HEK293 (cell line): ENCODE results near the gene RNF149.
"Not testable (repeated sequence)": the region's sequence is repeated elsewhere in the genome, so short reads cannot be mapped to it uniquely, and the experiment has no call there.

Experiments used
- CTCF ChIA-PET: fragments of 350-600 bp; formaldehyde crosslinking; extraction: SDS; loops from one replicate; lab custom pipeline; 2021; ENCODE audit warnings: antibody characterized with exemption; lab: Yijun Ruan, JAX
- POLR2A ChIA-PET: fragments of 300-600 bp; formaldehyde crosslinking; extraction: SDS; loops from one replicate; lab custom pipeline; 2020; ENCODE audit warnings: antibody characterized with exemption, inconsistent platforms; lab: Yijun Ruan, JAX
- H3K27ac ChIP-seq: fragments of 200-500 bp; sonication (Bioruptor generic); 2 replicates; pipeline ENCODE4 v1.5.1; 2014; ENCODE audit warnings: low read depth, low read length, control low read depth, inconsistent platforms; ENCODE audit errors: extremely low read depth
- H3K36me3 ChIP-seq, 2 experiments: fragments of 200-500 bp in 1 of 2; sonication (Bioruptor generic) in 1 of 2; 1 replicate in 1 of 2; 2 replicates in 1 of 2; pipeline ENCODE4 v1.5.1; 2014 to 2017; ENCODE audit warnings: inconsistent platforms in 2 of 2, low read length in 2 of 2; ENCODE audit not compliant: control insufficient read depth in 2 of 2, insufficient read depth in 1 of 2
- H3K4me1 ChIP-seq: fragments of 200-500 bp; sonication (Bioruptor generic); 2 replicates; pipeline ENCODE4 v1.5.1; 2014; ENCODE audit warnings: mild to moderate bottlenecking, low read length, inconsistent platforms; ENCODE audit not compliant: control insufficient read depth, insufficient read depth
- H3K4me3 ChIP-seq: 2 replicates; pipeline ENCODE4 v1.5.1; 2011; ENCODE audit warnings: low read depth, mild to moderate bottlenecking, control low read depth, low read length, moderate library complexity
- H3K9me3 ChIP-seq: fragments of 200-500 bp; sonication (Bioruptor generic); 2 replicates; pipeline ENCODE4 v1.5.1; 2014; ENCODE audit warnings: low read depth, low read length, inconsistent platforms; ENCODE audit not compliant: control insufficient read depth, insufficient read depth
- FEZF1 ChIP-seq: fragments of 450-650 bp; formaldehyde crosslinking; IDR thresholded peaks from 2 replicates; pipeline ENCODE4 v1.5.1; 2016; ENCODE audit warnings: missing biosample characterization, missing genetic modification characterization
- GLI2 ChIP-seq: fragments of 450-650 bp; formaldehyde crosslinking; IDR thresholded peaks from 2 replicates; pipeline ENCODE4; 2017; ENCODE audit warnings: missing biosample characterization, missing genetic modification characterization, low read depth, borderline replicate concordance
- HOXD13 ChIP-seq: sonication (generic); formaldehyde crosslinking; IDR thresholded peaks from 2 replicates; pipeline ENCODE4 v1.8.0; 2022; ENCODE audit warnings: missing genetic modification reagents, borderline replicate concordance
- OSR2 ChIP-seq: fragments of 450-650 bp; formaldehyde crosslinking; IDR thresholded peaks from 2 replicates; pipeline ENCODE4 v1.5.1; 2016; ENCODE audit warnings: missing biosample characterization, missing genetic modification characterization
- ZBTB8A ChIP-seq: fragments of 450-650 bp; formaldehyde crosslinking; IDR thresholded peaks from 2 replicates; pipeline ENCODE4 v1.5.1; 2016; ENCODE audit warnings: missing biosample characterization, missing genetic modification characterization
- ZNF133 ChIP-seq: fragments of 450-650 bp; formaldehyde crosslinking; IDR thresholded peaks from 2 replicates; pipeline ENCODE4 v1.5.1; 2016; ENCODE audit warnings: missing biosample characterization, missing genetic modification characterization
- ZNF248 ChIP-seq: fragments of 450-650 bp; formaldehyde crosslinking; IDR thresholded peaks from 2 replicates; pipeline ENCODE4 v1.5.1; 2017; ENCODE audit warnings: missing biosample characterization, missing genetic modification characterization
- ZNF292 ChIP-seq: fragments of 450-650 bp; formaldehyde crosslinking; IDR thresholded peaks from 2 replicates; pipeline ENCODE4 v1.5.1; 2016; ENCODE audit warnings: low read depth, missing biosample characterization, missing genetic modification characterization, borderline replicate concordance
- ZNF473 ChIP-seq: fragments of 450-650 bp; formaldehyde crosslinking; IDR thresholded peaks from 2 replicates; pipeline ENCODE4 v1.5.1; 2017; ENCODE audit warnings: missing biosample characterization, missing genetic modification characterization
- ZNF548 ChIP-seq: fragments of 450-650 bp; formaldehyde crosslinking; IDR thresholded peaks from 2 replicates; pipeline ENCODE4 v1.5.1; 2016; ENCODE audit warnings: missing biosample characterization, missing genetic modification characterization
- ZNF549 ChIP-seq: fragments of 450-650 bp; IDR thresholded peaks from 2 replicates; pipeline ENCODE4 v1.5.1; 2018; ENCODE audit warnings: missing biosample characterization, missing genetic modification characterization, mild to moderate bottlenecking, inconsistent platforms, moderate library complexity
- ZNF610 ChIP-seq: fragments of 450-650 bp; formaldehyde crosslinking; IDR thresholded peaks from 2 replicates; pipeline ENCODE4 v1.5.1; 2016; ENCODE audit warnings: missing biosample characterization, missing genetic modification characterization, borderline replicate concordance
- ZNF624 ChIP-seq: fragments of 450-650 bp; formaldehyde crosslinking; IDR thresholded peaks from 2 replicates; pipeline ENCODE4 v1.5.1; 2017; ENCODE audit warnings: missing biosample characterization, missing genetic modification characterization
- ZNF654 ChIP-seq: fragments of 450-650 bp; formaldehyde crosslinking; IDR thresholded peaks from 2 replicates; pipeline ENCODE4 v1.5.1; 2016; ENCODE audit warnings: low read depth, missing biosample characterization, missing genetic modification characterization
- ZNF792 ChIP-seq: fragments of 450-650 bp; formaldehyde crosslinking; IDR thresholded peaks from 2 replicates; pipeline ENCODE4 v1.5.1; 2016; ENCODE audit warnings: missing biosample characterization, missing genetic modification characterization
- ZNF837 ChIP-seq: fragments of 450-650 bp; formaldehyde crosslinking; IDR thresholded peaks from 2 replicates; pipeline ENCODE4 v1.5.1; 2016; ENCODE audit warnings: missing biosample characterization, missing genetic modification characterization
- TF ChIP-seq, protein P1 (sequence below): fragments of 450-650 bp; formaldehyde crosslinking; IDR thresholded peaks from 2 replicates; pipeline ENCODE4 v1.5.1; 2017; ENCODE audit warnings: missing biosample characterization, missing genetic modification characterization
- TF ChIP-seq, protein P2 (sequence below): fragments of 450-650 bp; formaldehyde crosslinking; IDR thresholded peaks from 2 replicates; pipeline ENCODE4 v1.5.1; 2016; ENCODE audit warnings: missing biosample characterization, missing genetic modification characterization
- TF ChIP-seq, protein P3 (sequence below): fragments of 450-650 bp; formaldehyde crosslinking; IDR thresholded peaks from 2 replicates; pipeline ENCODE4 v1.5.1; 2016; ENCODE audit warnings: missing biosample characterization, missing genetic modification characterization
- TF ChIP-seq, protein P4 (sequence below): fragments of 450-650 bp; formaldehyde crosslinking; IDR thresholded peaks from 2 replicates; pipeline ENCODE4 v1.5.1; 2016; ENCODE audit warnings: missing biosample characterization, missing genetic modification characterization, borderline replicate concordance

RNF149 gene

DNA sequence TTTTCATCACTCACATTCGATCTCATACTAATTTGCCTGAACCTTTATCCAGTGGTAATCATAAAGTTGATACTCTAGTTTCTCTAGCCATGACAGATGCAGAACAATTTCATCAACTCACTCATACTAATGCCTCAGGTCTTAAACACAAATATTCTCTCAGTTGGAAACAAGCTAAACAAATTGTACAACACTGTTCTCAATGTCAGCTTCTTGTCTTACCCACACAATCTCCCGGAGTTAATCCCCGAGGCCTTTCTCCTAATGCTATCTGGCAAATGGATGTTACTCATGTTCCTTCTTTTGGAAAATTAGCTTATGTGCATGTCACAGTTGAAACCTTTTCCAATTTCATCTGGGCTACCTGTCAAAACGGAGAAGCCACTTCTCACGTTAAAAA is 67.3 kb downstream of the RNF149 start (continued):
- TF ChIP-seq, protein P1, sequence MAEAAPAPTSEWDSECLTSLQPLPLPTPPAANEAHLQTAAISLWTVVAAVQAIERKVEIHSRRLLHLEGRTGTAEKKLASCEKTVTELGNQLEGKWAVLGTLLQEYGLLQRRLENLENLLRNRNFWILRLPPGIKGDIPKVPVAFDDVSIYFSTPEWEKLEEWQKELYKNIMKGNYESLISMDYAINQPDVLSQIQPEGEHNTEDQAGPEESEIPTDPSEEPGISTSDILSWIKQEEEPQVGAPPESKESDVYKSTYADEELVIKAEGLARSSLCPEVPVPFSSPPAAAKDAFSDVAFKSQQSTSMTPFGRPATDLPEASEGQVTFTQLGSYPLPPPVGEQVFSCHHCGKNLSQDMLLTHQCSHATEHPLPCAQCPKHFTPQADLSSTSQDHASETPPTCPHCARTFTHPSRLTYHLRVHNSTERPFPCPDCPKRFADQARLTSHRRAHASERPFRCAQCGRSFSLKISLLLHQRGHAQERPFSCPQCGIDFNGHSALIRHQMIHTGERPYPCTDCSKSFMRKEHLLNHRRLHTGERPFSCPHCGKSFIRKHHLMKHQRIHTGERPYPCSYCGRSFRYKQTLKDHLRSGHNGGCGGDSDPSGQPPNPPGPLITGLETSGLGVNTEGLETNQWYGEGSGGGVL: no peak
- TF ChIP-seq HOXD13 (no peak), ZNF549 (tag by site-specific recombination) (no peak), ZNF837 (tag by site-specific recombination) (no peak), ZNF473 (no peak), ZNF624 (no peak), ZNF792 (tag by site-specific recombination) (no peak), ZNF133 (no peak), ZNF292 (no peak)
- TF ChIP-seq, protein P2, sequence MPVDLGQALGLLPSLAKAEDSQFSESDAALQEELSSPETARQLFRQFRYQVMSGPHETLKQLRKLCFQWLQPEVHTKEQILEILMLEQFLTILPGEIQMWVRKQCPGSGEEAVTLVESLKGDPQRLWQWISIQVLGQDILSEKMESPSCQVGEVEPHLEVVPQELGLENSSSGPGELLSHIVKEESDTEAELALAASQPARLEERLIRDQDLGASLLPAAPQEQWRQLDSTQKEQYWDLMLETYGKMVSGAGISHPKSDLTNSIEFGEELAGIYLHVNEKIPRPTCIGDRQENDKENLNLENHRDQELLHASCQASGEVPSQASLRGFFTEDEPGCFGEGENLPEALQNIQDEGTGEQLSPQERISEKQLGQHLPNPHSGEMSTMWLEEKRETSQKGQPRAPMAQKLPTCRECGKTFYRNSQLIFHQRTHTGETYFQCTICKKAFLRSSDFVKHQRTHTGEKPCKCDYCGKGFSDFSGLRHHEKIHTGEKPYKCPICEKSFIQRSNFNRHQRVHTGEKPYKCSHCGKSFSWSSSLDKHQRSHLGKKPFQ (tag by site-specific recombination): no peak
- TF ChIP-seq, all 188 proteins: peak for 0

DNA sequence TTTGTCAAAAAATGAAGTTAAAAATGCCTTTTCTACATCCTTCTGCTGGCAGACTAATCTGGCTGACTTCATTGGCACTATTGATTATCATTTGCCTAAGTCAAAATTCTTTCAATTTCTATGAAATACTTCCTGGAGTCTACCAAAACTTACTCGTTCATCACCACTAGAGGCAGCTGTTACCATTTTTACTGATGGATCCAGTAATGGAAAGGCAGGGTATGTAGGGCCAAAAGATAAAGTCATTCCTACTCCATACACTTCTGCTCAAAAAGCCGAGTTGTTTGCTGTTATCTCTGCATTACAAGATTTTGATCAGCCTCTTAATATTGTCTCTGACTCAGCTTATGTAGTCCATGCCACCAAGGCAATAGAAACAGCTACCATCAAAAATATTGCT is 67.8 kb downstream of the RNF149 start:
- not testable (repeated sequence) for H3K4me3 ChIP-seq, H3K36me3 ChIP-seq, H3K27ac ChIP-seq, H3K9me3 ChIP-seq, H3K4me1 ChIP-seq
- TF ChIP-seq ZNF654 (tag by site-specific recombination): peak; percentile 20; the same call in 1 of the 2 replicates
- CTCF ChIA-PET: interaction anchor here (0.6 to 2.2 kb wide), 7 partner anchors 10 to 111 kb away, joined by 3 to 24 read pairs (median 4); partner anchors contain the start of gene CNOT11
- POLR2A ChIA-PET: interaction anchor here (1.7 kb wide), 1 partner anchor 12 kb away, joined by 4 read pairs; the partner anchor contains the start of gene CNOT11

DNA sequence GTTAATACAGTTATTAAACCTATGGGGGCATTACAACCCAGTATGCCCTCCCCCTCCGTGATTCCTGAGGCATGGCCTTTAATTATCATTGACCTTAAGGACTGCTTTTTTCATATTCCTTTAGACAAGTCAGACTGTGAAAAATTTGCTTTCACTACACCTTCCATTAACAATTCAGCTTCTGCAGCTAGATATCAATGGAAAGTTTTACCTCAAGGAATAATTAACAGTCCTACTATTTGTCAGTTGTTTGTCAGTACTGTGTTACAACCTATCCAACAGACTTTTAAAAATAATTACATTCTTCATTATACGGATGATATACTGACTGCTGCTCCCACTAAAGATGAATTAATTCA is 68.8 kb downstream of the RNF149 start:
- POLR2A ChIA-PET, H3K36me3 ChIP-seq, H3K9me3 ChIP-seq, H3K27ac ChIP-seq, H3K4me3 ChIP-seq, H3K4me1 ChIP-seq: not testable (repeated sequence)
- CTCF ChIA-PET: interaction anchor here (0.6 to 2.2 kb wide), 4 partner anchors 11 to 1000 kb away, joined by 3 to 24 read pairs (median 3); partner anchors contain the start of gene CNOT11

DNA sequence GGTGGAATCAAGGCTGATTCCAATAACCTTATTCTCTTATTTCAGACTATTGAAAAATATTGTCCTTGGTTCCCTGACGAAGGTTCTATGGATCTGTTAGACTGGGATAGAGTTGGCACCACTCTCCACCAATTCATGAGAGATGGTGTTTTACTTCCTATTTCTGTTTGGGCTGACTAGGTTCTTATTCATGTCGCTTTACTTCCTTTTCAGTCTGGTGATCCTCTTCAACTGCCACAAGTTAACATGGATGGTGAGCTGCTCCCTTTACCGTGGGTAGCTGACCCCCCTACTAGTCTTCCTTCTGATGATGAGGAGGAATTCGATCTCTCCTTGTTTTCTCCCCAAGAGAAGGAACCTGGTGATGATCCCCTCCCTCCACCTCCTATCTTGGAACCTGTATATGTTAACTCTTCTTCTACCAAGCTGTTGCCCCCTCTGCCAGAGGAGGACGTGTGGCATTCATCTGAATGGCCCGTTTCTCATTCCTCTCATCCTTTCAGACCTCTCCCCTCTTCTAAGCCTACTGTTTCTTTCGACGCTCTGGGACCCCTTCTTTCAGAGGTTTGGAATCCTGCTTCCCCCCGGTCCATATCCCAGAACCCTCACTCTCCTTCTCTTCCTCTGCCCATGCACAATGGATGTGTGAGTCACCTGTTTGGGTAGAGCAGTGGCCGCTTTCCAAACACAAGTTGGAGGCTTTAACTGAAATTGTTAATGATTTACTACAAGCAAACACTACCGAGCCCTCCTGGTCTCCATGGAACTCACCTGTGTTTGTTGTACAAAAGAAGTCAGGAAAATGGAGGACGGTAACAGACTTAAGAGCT is 69.4 kb downstream of the RNF149 start:
- ChIA-PET POLR2A (no interaction called here), CTCF (interaction anchor here (0.6 to 2.2 kb wide), 2 partner anchors 12 to 63 kb away, joined by 3 to 24 read pairs; partner anchors contain the start of gene CNOT11)
- no peaks in the 10 kb centered on the region for H3K9me3 ChIP-seq
- H3K4me3 ChIP-seq: no peak overlapping the region
- H3K4me1 ChIP-seq: no peaks in the 10 kb centered on the region
- H3K27ac ChIP-seq: no peak overlapping the region
- no peaks in the 10 kb centered on the region for H3K36me3 ChIP-seq
- TF ChIP-seq ZNF548 (tag by site-specific recombination) (no peak), OSR2 (tag by site-specific recombination) (no peak), ZNF248 (tag by site-specific recombination) (no peak), GLI2 (tag by site-specific recombination) (no peak), ZBTB8A (tag by site-specific recombination) (no peak), FEZF1 (tag by site-specific recombination) (no peak), ZNF610 (tag by site-specific recombination) (no peak)
- TF ChIP-seq, protein P3, sequence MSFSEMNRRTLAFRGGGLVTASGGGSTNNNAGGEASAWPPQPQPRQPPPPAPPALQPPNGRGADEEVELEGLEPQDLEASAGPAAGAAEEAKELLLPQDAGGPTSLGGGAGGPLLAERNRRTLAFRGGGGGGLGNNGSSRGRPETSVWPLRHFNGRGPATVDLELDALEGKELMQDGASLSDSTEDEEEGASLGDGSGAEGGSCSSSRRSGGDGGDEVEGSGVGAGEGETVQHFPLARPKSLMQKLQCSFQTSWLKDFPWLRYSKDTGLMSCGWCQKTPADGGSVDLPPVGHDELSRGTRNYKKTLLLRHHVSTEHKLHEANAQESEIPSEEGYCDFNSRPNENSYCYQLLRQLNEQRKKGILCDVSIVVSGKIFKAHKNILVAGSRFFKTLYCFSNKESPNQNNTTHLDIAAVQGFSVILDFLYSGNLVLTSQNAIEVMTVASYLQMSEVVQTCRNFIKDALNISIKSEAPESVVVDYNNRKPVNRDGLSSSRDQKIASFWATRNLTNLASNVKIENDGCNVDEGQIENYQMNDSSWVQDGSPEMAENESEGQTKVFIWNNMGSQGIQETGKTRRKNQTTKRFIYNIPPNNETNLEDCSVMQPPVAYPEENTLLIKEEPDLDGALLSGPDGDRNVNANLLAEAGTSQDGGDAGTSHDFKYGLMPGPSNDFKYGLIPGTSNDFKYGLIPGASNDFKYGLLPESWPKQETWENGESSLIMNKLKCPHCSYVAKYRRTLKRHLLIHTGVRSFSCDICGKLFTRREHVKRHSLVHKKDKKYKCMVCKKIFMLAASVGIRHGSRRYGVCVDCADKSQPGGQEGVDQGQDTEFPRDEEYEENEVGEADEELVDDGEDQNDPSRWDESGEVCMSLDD (tag by site-specific recombination): no peak
- TF ChIP-seq, protein P4, sequence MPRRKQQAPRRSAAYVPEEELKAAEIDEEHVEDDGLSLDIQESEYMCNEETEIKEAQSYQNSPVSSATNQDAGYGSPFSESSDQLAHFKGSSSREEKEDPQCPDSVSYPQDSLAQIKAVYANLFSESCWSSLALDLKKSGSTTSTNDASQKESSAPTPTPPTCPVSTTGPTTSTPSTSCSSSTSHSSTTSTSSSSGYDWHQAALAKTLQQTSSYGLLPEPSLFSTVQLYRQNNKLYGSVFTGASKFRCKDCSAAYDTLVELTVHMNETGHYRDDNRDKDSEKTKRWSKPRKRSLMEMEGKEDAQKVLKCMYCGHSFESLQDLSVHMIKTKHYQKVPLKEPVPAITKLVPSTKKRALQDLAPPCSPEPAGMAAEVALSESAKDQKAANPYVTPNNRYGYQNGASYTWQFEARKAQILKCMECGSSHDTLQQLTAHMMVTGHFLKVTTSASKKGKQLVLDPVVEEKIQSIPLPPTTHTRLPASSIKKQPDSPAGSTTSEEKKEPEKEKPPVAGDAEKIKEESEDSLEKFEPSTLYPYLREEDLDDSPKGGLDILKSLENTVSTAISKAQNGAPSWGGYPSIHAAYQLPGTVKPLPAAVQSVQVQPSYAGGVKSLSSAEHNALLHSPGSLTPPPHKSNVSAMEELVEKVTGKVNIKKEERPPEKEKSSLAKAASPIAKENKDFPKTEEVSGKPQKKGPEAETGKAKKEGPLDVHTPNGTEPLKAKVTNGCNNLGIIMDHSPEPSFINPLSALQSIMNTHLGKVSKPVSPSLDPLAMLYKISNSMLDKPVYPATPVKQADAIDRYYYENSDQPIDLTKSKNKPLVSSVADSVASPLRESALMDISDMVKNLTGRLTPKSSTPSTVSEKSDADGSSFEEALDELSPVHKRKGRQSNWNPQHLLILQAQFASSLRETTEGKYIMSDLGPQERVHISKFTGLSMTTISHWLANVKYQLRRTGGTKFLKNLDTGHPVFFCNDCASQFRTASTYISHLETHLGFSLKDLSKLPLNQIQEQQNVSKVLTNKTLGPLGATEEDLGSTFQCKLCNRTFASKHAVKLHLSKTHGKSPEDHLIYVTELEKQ (tag by site-specific recombination): no peak
